ENCODE results near the gene TGFBR3L.

TGFBR3L gene

DNA sequence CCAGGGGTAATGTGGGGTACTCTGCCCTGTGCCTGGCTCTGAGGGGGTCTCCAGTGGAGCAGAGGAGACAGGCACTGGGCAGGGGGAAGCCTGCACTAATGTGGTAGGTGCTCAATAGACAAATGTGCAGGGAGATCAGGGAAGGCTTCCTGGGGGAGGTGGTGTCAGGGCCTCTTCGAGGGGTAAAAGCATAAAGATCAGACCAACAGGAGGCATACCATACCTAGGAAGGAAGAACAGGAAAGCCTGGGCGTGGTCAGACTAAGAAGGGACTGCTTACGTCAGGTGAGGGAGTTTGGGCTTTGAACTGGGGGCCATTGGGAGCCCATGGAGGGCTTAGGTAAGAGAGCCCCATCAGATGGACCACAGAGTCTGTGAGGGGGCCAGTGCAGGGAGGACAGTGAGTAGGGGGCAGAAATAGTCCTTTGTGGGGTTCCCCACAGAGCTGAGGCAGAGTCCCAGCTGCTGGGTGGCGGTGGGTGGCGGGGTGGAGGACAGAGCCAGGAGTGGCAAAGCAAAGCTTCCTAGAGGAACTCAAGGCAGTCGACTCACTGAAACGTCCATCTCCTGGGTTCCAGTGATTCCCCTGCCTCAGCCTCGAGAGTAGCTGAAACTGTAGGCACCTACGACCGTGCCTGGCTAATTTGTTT lies 49.2 kb upstream of the TGFBR3L start:
- no peaks in the 10 kb centered on the region for H3K9me3 ChIP-seq (ENCODE audit: control insufficient read depth, insufficient read depth, low read depth, low read length)
- H3K36me3 ChIP-seq (ENCODE audit: control insufficient read depth in 2 of 2, insufficient read depth in 1 of 2, low read length in 2 of 2): peaks cover 0 to 13% of the 10 kb centered on the region in 2 experiments; a peak in 1 of 3 replicates
- H3K4me1 ChIP-seq (ENCODE audit: control insufficient read depth, insufficient read depth, low read length): no peaks in the 10 kb centered on the region
- ChIA-PET CTCF (interaction anchor here (1.4 to 1.7 kb wide), 2 partner anchors 13 to 38 kb away, joined by 3 to 6 read pairs; partner anchors contain the start of gene MAP2K7), POLR2A (interaction anchor here (1.1 kb wide), 1 partner anchor 38 kb away, joined by 3 read pairs; the partner anchor contains the start of gene MAP2K7)
- no peak overlapping the region for H3K27ac ChIP-seq (ENCODE audit: extremely low read depth, low read depth, low read length)
- H3K4me3 ChIP-seq (ENCODE audit: low read depth, low read length): no peak overlapping the region
- TF ChIP-seq, protein P1, sequence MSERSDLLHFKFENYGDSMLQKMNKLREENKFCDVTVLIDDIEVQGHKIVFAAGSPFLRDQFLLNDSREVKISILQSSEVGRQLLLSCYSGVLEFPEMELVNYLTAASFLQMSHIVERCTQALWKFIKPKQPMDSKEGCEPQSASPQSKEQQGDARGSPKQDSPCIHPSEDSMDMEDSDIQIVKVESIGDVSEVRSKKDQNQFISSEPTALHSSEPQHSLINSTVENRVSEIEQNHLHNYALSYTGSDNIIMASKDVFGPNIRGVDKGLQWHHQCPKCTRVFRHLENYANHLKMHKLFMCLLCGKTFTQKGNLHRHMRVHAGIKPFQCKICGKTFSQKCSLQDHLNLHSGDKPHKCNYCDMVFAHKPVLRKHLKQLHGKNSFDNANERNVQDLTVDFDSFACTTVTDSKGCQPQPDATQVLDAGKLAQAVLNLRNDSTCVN (tag by site-specific recombination; optimal IDR thresholded peaks at IDR 0.05): no peak
- TF ChIP-seq ZNF274 (IDR thresholded peaks at IDR 0.05; ENCODE audit: low read length) (no peak), ZNF274 (tag by site-specific recombination; IDR thresholded peaks at IDR 0.05; ENCODE audit: borderline replicate concordance) (no peak), ZNF626 (tag by site-specific recombination; IDR thresholded peaks at IDR 0.05) (no peak), GLI4 (tag by site-specific recombination; IDR thresholded peaks at IDR 0.05) (no peak), YY2 (tag by site-specific recombination; IDR thresholded peaks at IDR 0.05) (no peak), SP2 (tag by site-specific recombination; IDR thresholded peaks at IDR 0.05) (no peak), ZFP37 (tag by site-specific recombination; IDR thresholded peaks at IDR 0.05) (no peak), ZNF138 (tag by site-specific recombination; IDR thresholded peaks at IDR 0.05; ENCODE audit: borderline replicate concordance) (no peak), ZIC2 (tag by site-specific recombination; IDR thresholded peaks at IDR 0.05) (peak; percentile 47; the same call in 1 of the 2 replicates), ZNF394 (tag by site-specific recombination; IDR thresholded peaks at IDR 0.05; ENCODE audit: borderline replicate concordance) (0 out of 2 replicates have a peak, but pooled peaks have one; percentile 44), HOXD13 (CRISPR knock-in tag; IDR thresholded peaks at IDR 0.05; ENCODE audit: borderline replicate concordance) (no peak), ZNF548 (tag by site-specific recombination; IDR thresholded peaks at IDR 0.05) (no peak), ZNF777 (tag by site-specific recombination; IDR thresholded peaks at IDR 0.05; ENCODE audit: borderline replicate concordance) (no peak), GLI2 (tag by site-specific recombination; IDR thresholded peaks at IDR 0.05; ENCODE audit: borderline replicate concordance, low read depth) (no peak), ZNF837 (tag by site-specific recombination; IDR thresholded peaks at IDR 0.05) (no peak), ZNF707 (tag by site-specific recombination; IDR thresholded peaks at IDR 0.05) (no peak), ZBTB21 (tag by site-specific recombination; IDR thresholded peaks at IDR 0.05) (no peak), GLIS2 (tag by site-specific recombination; IDR thresholded peaks at IDR 0.05) (peak; percentile 26; the same call in 1 of the 2 replicates), KLF9 (tag by site-specific recombination; IDR thresholded peaks at IDR 0.05; ENCODE audit: low read depth) (no peak)
- TF ChIP-seq, protein P2, sequence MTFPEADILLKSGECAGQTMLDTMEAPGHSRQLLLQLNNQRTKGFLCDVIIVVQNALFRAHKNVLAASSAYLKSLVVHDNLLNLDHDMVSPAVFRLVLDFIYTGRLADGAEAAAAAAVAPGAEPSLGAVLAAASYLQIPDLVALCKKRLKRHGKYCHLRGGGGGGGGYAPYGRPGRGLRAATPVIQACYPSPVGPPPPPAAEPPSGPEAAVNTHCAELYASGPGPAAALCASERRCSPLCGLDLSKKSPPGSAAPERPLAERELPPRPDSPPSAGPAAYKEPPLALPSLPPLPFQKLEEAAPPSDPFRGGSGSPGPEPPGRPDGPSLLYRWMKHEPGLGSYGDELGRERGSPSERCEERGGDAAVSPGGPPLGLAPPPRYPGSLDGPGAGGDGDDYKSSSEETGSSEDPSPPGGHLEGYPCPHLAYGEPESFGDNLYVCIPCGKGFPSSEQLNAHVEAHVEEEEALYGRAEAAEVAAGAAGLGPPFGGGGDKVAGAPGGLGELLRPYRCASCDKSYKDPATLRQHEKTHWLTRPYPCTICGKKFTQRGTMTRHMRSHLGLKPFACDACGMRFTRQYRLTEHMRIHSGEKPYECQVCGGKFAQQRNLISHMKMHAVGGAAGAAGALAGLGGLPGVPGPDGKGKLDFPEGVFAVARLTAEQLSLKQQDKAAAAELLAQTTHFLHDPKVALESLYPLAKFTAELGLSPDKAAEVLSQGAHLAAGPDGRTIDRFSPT (tag by site-specific recombination; IDR thresholded peaks at IDR 0.05): no peak
- TF ChIP-seq, protein P3, sequence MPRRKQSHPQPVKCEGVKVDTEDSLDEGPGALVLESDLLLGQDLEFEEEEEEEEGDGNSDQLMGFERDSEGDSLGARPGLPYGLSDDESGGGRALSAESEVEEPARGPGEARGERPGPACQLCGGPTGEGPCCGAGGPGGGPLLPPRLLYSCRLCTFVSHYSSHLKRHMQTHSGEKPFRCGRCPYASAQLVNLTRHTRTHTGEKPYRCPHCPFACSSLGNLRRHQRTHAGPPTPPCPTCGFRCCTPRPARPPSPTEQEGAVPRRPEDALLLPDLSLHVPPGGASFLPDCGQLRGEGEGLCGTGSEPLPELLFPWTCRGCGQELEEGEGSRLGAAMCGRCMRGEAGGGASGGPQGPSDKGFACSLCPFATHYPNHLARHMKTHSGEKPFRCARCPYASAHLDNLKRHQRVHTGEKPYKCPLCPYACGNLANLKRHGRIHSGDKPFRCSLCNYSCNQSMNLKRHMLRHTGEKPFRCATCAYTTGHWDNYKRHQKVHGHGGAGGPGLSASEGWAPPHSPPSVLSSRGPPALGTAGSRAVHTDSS (tag by site-specific recombination; IDR thresholded peaks at IDR 0.05): no peak
- TF ChIP-seq, protein P4, sequence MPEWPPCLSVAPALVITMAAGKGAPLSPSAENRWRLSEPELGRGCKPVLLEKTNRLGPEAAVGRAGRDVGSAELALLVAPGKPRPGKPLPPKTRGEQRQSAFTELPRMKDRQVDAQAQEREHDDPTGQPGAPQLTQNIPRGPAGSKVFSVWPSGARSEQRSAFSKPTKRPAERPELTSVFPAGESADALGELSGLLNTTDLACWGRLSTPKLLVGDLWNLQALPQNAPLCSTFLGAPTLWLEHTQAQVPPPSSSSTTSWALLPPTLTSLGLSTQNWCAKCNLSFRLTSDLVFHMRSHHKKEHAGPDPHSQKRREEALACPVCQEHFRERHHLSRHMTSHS (tag by site-specific recombination; IDR thresholded peaks at IDR 0.05): no peak
- TF ChIP-seq, protein P5, sequence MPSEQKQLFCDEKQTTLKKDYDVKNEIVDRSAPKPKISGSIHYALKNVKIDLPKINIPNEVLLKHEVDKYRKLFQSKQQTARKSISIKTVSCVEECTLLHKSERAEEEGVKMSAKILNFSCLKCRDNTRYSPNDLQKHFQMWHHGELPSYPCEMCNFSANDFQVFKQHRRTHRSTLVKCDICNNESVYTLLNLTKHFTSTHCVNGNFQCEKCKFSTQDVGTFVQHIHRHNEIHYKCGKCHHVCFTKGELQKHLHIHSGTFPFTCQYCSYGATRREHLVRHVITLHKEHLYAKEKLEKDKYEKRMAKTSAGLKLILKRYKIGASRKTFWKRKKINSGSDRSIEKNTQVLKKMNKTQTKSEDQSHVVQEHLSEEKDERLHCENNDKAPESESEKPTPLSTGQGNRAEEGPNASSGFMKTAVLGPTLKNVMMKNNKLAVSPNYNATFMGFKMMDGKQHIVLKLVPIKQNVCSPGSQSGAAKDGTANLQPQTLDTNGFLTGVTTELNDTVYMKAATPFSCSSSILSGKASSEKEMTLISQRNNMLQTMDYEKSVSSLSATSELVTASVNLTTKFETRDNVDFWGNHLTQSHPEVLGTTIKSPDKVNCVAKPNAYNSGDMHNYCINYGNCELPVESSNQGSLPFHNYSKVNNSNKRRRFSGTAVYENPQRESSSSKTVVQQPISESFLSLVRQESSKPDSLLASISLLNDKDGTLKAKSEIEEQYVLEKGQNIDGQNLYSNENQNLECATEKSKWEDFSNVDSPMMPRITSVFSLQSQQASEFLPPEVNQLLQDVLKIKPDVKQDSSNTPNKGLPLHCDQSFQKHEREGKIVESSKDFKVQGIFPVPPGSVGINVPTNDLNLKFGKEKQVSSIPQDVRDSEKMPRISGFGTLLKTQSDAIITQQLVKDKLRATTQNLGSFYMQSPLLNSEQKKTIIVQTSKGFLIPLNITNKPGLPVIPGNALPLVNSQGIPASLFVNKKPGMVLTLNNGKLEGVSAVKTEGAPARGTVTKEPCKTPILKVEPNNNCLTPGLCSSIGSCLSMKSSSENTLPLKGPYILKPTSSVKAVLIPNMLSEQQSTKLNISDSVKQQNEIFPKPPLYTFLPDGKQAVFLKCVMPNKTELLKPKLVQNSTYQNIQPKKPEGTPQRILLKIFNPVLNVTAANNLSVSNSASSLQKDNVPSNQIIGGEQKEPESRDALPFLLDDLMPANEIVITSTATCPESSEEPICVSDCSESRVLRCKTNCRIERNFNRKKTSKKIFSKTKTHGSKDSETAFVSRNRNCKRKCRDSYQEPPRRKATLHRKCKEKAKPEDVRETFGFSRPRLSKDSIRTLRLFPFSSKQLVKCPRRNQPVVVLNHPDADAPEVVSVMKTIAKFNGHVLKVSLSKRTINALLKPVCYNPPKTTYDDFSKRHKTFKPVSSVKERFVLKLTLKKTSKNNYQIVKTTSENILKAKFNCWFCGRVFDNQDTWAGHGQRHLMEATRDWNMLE (tag by site-specific recombination; conservative IDR thresholded peaks at IDR 0.05; ENCODE audit: low read depth): no peak
- TF ChIP-seq, protein P6, sequence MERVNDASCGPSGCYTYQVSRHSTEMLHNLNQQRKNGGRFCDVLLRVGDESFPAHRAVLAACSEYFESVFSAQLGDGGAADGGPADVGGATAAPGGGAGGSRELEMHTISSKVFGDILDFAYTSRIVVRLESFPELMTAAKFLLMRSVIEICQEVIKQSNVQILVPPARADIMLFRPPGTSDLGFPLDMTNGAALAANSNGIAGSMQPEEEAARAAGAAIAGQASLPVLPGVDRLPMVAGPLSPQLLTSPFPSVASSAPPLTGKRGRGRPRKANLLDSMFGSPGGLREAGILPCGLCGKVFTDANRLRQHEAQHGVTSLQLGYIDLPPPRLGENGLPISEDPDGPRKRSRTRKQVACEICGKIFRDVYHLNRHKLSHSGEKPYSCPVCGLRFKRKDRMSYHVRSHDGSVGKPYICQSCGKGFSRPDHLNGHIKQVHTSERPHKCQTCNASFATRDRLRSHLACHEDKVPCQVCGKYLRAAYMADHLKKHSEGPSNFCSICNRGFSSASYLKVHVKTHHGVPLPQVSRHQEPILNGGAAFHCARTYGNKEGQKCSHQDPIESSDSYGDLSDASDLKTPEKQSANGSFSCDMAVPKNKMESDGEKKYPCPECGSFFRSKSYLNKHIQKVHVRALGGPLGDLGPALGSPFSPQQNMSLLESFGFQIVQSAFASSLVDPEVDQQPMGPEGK (tag by site-specific recombination; IDR thresholded peaks at IDR 0.05): peak; percentile 50; the same call in 1 of the 2 replicates
